CD4-positive, alpha-beta T cell treated with Interleukin-21 for 1 hour (primary cell): ENCODE results near the gene SPOP.
"Not testable (repeated sequence)": the region's sequence is repeated elsewhere in the genome, so short reads cannot be mapped to it uniquely, and the experiment has no call there.

Experiments
- DNase-seq: peaks from one replicate; pipeline ENCODE4 v3.0.0-alpha.2; 2020

The SPOP gene

DNA sequence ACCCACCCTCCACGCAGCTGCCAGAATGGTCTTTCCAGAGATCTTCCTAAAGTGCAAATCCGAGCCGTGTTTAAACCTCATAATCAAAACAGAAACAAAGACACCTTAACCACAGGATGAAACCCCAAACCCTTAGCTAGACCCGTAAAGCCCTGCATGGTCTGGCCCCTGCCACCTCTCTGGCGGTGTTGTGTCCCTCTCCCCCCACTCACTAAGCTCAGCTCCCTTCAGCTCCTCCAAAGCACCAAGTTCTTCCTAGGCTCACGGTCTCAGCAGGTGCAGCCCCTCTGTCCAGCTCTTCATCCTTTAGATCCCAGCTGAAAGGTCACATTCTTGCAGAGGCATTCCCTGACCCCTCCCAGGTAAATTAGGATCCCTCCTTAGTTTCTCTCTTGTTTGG lies 106.6 kb downstream of the SPOP start:
- no peak for DNase-seq

DNA sequence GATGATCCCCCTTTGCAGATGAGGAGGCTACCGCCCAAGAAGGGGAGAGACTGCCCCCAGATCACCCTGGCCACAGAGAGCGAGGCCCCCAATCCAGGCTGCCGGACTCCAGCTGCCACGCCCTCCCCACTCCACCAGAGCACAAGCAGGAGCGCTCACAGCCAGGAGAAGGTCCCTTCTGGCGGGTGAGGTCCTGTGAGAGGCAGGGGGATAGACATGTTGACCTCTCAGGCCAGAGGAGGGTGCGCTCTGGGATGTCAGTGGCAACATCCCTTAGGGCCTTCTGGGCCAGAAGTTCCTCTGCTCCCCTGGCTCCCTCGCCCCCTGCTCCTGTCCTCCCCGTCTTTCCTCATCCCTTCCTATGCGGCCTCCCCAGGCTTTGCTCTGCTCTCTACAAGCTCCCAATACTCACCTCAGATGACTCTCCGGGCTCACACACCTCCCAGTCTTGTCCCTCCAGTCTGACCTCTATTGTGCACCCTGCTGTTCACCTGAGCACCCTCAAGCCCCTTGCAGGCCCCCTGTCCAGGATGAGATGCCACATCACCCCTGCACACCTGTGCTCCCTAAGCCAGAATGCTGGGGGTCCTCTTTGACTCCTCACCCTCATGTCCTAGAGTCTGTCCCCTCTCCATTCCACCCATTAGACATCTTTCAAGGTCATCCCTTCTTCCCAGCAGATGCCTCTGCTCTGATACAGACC lies 107.2 kb downstream of the SPOP start:
- no peak for DNase-seq

DNA sequence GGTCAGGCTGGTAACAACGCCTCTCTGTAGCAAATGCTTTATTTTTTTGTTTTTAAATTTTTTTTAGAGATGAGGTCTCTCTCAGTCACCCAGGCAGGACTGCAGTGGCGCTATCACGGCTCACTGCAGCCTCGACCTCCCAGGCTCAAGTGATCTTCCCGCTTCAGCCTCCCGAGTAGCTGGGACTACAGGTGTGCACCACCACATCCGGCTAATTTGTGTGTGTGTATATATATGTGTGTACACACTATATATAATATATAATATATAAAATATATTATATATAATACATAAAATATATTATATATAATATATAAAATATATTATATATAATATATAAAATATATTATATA lies 109.2 kb downstream of the SPOP start:
- DNase-seq, result not testable (repeated sequence)

DNA sequence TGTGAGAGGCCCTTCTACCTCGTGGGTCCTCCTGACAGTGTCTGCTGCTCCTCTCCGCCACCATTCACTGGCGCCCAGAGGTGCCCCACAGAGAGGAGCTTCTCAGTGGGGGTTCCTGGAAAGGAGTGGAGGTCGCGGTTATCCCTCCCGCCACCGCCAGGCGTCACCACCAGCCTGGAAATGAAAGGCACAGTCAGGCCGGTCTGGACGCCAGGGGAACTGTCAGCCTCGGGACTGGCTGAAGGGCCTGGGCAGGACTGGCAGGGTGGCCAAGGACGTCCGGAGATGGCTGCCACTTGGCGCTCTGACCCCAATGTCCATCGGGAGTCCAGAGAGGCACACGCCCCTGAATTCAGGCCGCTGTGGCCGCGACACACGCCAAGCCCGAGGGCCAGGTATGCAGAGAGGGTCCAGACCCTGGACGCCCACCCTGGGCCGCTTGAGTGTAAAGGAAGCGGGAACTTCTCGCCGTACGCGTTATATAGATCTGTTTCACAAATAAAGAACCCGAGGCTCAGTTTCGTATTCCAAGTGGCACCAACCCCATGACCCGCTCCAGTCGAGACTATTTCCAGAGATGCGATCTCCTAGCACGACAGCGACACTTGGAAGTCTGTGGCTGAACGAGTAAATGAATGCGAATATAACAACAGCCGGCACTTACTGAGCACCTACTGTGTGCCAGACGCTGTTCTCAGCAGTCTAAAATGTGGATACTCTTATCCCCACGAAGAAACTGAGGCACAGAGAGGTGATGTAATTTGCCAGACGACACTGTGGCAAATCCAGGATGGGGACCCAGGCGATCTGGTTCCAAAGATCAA lies 109.8 kb downstream of the SPOP start:
- peak; percentile 83 for DNase-seq

DNA sequence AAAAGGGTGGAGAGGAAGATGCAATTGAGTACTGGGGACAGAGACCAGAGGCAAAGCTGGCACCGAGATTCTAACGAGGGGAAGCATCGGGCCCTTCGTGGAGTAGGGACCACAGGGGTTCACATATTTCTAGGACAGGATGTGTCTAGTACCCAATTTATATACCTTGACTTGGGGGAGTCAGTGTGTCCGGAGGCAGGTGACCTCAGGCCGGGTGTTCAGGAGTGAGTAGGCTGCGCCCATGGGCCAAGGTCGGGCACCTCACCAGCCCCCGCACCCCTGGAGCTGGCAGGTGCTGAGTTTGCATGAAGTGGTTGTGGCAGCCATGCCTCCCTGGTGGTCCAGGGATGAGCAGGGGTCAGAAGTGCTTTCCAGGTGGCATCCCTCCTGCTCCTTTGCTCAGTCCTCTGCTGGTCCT lies 110.8 kb downstream of the SPOP start:
- DNase-seq, result no peak

DNA sequence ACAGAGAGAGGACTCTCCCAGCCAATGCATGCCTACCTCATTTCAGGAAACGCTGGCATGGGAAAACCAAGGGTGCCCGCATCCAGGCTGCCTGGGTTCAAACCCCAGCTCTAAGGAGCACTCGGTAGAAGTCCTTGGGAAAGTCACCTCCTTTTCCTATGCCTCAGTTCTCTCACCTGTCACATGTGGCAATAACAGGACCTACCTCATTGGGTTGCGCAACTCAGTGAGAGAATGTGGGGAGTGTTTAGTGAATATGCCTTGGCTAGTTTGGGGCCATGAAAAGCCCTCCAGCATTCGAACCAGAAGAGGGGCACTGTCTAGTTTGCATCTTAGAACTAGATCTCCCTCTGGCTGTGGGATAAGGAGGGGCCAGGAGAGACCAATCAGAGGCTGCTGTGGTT lies 111.2 kb downstream of the SPOP start:
- DNase-seq, result no peak

DNA sequence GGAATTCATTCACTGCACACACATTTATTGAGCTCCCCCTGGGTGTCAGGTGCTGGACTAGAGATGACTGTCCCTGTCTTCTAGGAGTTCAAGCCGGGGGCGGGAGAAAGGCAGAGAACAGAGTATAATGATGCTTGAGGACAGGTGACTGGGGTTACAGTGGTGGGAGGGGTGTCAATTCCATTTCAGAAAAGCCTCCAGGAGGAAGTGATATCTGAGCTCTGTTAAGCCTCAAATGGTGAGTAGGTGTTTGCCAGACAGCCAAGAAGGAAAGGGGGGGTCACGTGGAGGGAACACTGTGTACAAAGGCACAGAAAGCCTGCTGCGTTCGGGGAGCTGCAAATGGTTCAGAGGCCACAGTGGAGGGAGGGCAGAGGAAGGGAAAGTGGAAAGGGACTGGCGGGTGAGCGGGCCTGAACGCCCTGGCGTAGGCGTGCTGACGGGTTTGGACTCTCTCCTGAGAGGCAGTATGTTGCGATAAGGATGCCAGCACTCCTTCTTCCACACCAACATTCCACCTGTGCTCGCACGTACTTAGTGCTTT lies 111.9 kb downstream of the SPOP start:
- no peak for DNase-seq

DNA sequence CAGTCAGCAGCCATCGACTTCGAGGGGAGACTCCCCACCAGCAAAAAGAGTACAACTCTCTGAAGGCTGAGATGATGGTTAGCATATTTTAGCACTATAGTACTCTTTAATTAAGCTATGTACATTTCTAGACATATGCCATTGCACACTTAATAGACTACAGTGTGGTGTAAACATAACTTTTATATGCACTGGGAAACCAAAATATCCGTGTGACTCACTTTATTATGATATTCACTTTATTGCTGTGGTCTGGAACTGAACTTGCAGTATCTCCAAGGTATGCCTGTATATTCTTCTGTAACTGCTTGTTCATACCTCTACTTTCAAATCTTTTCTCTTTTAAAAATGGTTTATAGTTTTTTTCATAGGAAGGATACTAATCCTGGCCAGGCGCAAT lies 113.3 kb downstream of the SPOP start:
- DNase-seq, result no peak

DNA sequence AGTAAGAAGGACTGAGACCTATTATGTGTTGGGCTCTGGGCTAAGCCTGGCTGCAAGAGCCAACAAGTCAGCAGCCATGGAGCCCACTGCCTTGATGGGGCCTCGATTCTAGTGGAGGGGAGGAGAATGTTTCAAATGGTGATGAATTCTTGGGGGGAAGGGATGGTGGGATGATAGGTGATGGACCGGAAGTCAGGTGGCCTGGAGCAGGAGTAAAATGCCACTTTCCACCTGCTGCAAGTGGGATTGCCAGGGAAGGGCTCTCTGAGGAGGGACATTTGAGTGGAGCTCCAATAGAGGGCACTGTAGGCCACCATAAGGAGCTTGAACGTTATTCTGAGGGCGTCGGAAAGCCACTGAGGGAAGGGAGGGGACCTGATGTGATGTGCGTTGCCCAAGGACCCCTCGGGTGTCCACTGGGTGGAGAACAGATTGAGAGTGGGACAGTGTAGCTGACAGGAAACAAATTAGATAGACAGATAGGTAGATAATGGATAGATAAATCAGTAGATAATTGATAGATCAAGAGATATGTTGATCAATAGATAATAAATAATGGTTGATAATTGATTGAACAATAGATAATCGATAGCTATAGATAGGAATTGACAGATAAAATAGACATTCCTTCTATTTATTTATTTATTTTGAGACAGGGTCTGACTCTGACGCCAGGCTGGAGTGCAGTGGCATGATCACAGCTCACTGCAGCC lies 120.4 kb downstream of the SPOP start:
- peak; percentile 55 for DNase-seq

DNA sequence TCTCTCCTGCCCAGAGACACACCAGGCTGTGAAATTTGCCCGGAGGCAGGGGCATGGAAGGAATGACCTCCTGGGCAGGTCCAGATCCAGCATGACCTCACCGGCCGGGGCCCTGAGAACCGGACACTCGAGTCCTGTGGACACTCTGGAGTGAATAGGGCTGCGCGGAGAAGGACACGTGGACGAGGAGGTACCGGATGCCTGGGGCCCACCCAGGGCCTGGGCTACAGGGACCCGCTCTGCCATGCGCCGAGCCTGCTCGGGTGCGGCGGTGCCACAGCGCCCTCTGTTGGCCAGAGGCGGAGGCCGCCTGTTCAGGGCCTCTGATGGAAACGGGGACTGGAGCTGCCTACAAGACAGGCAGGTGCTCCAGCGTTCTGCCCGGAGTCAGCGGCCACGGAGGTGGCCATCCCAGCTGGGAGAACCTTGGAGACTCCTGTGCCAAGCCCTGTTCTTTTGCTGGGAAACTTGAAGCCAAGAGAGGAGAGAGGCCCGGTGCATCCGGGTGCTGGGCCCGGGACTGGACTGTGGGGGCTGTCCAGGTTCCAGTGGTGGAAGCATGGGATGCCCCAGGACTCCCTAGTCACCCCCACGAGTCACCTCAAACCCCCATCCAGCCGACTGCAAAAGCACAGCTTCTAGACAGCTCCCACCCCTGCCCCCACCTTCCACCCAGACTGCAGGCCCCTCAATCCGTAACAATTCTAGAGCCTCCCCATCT lies 121.5 kb downstream of the SPOP start:
- peak; percentile 82 for DNase-seq

DNA sequence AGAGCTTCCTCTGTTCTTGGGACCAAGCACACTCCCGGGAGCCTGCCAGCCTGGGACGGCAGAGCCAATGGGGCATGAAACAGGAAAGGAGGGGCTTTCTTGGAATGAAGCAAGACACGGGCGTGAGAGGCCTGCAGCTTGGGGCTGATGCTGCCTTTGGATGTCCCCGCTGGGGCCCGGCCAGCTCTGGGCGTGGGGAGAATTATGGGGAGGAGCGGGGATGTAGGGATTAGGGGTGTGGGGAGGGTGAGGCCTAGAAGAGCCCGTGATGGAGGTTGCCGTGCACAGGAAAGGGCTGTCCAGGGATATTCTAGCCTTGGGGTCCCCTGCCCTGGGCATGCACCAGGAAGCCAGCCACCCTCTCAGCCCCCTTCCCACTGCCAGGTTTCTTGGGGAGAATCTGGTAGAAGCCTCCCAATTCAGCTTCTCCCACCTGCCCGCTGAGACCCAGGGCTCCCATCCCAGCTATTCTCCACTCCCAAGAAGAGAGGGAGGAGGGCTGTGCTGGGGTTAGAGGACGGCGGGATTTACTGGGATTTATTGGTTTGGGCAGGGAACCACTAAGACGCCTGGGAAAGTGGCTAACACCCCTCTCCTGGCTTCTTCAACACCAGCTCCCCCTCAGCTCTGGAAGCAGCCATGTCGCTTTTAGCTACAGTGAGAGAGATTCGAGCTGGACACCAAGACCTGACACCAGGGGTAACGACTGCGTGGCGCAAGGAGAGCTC lies 122.2 kb downstream of the SPOP start:
- no peak for DNase-seq

DNA sequence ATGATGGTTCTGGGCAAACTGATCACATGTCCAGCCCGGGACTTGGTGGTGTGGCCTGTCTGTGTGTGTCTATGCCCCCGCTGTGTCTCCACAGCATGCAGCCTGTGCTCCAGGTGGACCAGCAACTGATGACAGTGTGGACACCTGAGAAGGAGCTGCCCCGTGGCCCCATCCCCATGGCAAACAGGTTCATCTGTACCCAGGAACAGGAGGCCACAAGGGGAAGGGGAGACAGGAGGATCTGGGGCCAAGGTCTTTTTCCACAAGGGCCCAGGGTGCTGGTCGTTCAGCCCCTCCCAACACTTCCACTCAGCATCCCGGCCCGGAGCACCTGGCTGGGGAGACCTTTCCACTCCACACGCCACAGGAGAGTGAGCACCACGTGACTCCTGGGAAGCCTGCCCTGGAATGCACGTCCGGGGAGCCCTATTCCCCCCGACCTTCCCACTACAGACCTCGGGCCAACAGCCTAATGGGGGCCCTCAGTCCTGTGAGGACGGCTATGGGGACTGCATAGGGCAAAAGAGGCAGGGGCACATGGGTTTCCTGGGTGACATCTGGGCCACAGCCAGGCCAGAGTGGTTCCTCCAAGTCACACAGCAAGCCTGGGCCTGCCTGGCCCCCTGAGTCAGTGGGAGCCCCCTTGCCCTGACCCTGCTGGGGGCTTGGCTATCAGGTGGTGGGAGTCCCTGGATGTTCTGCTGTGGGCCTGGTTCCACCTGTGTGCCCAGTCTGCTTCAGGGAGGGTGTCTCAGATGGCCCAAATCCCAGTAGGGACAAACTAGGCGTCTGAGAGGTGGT lies 123.0 kb downstream of the SPOP start:
- no peak for DNase-seq

DNA sequence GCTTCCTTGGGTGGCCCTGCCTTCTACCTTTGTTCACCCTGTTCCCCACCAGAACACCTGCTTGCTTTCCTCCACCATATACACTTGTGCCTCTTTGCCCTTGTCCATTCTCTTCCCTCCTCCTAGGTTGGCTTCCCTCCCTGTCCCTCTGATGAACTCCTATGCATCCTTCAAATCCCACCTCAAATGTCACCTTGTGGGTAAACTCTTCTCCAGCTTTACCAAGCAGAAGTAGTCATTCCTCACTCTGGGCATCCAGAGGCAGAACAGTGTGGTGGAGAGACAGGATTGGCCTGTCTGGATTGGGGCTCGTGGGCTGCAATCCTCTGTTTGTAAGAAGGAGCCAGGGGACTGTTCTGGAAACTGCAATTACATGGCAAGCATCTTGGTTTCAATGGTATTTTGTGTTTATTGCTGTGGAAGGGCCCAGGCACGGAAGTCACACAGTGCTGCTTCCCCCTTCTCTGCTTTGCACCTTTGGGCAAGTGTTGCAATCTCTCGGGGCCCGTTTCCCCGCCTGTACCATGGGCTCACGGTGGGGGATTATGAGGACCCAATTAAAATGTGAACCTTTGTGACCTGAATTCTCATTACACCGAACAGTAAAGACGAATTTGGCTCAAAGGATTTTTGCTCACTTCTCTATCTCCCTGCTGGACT lies 124.1 kb downstream of the SPOP start:
- no peak for DNase-seq

DNA sequence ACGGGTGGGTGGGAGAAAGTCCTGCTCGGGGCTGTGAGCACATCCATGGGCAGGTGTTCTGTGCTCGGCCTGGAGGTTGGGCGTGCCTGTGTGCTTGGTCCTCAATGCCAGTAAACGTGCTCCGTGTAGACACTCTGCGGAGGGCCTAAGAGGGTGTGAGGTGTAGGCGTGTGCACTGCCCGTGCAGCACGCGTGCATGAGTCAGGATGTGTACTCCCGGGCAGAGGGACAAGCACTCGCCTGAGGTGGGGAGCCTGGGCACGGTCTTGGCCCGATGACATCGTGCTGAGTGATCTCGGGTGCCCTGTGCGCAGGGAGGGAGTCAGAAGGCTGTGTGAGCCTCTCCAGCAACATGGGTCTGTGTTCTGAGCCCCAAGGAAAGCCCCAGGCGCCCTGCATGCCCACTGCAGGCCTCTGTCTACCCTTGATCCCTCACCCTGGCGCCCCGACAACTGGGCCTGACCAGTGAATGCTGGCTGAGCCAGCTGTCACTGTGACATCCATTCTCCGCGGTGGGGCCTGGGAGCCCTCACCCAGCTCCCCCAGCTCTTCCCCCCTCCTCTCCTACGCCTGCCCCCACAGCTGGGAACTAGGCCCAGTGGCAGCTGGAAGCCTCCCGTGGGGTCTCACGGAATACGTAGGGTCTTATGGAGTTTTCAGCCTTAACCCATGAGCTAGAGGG lies 125.7 kb downstream of the SPOP start:
- no peak for DNase-seq

DNA sequence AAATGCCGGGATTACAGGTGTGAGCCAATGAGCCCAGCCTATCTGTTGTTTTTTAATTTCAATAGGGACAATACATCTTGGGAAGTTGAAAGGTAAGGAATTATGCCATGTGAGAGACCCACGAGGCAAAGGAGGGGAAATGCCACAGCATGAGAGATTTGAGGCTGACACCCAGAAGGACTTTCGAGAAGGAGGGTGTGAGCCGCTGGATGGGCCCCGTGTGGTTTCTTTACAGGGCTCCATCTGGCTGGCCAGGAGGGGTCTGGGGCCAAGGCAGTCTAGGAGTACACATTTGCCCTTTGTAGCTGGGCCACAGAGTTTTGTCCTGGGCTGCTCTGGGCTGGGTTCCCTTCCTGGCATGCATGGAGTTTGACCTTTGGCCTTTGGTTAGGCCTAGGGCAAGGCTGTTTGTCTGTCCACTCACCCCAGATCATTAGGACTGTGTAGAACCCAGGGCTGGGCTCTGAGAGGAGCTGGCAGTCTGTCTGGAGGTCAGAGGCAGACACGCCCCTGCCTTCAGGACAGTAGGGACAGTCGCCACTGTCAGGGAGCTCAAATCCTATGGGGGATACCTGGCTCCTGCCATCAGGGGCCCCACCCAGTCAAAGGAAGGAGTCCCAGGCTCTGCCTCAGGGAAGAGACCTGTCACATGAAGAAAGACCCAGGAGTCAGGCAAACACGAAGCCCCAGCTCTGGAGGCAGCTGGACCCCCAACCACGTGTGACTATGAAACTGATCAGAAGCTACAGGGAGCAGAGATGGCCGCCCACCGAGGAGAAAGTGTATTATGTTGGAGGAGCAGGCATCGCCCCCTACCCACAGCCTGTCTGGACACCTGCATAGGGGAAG lies 126.5 kb downstream of the SPOP start:
- DNase-seq, result no peak

DNA sequence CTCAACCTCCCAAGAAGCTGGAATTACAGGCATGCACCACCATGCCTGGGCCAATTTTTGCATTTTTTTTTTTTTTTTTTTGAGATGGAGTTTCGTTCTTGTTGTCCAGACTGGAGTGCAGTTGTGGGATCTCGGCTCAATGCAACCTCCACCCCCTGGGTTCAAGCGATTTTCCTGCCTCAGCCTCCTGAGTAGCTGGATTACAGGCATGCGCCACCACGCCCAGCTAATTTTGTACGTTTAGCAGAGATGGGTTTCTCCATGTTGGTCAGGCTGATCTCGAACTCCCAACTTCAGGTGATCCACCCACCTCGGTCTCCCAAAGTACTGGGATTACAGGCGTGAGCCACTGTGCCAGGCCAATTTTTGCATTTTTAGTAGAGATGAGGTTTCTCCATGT lies 127.1 kb downstream of the SPOP start:
- DNase-seq, result not testable (repeated sequence)

DNA sequence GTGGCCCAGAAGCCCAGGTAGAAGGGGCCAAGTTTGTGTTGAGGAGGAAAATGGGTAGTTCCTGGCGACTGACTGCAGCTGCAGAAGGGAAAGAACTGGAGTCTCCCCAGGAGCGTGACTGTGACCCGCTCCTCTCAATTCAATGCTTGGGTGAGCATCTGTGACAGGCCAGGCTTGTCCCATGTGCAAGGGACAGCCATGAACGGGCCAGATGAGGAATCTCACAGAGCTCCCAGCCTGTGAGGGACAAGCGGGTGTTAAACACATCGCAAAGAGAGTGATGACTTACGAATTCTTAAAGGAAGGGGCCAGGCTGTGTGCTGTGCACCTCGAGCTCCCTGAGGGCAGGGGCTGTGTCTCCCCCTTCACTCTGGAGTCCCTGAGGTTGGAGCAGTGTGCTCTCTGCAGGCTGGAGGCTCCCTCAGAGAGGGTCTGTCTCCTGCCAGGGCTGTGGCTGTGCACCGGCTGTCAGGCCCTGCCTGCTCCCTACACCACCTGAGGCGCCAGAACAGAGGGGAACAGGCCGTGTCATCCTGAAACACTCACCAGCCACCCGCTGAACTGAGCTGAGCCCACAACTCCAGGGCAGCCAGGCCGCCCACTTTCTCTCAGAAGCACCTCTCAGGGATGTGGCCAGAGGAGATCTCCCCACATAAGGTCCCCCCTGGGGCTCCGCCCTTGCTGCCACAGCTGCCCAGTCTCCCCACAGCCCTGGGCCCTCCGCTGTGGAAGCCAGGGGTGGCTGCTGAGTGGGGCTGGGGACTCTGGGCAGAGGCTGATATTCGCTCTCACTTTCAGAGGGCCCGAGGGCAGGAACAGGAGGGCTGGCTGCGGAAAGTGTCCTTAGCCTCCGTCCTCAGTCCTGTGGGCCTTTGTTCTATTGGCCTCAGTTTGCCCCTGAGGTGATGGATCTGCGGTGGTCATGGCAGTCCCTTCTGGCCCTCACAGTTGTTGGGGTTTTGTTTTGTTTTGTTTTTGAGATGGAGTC lies 127.9 kb downstream of the SPOP start:
- DNase-seq, result no peak

DNA sequence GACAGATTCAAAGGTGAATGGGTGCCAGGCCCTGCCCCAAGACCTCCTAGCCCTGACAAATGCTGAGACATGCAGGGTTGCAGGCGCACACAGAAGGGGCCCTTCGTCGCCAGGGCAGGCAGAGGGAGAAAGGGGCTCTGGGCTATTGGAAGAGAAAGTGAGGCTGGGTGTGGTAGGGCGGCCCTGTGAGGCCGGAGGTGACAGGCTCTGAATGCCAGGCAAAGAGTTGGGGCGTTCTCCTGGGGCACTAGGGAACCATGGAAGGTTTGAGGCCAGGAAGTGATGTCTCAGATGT lies 128.6 kb downstream of the SPOP start:
- DNase-seq, result no peak
